ENCODE measurements around the gene RPA3. TPM values are rescaled to one million over a fixed set of nuclear protein-coding genes. Genes with fewer than 3 reads are reported as not detected.
A peak's percentile ranks its signal among the peaks of the same experiment; 100 is the strongest.

Gene RPA3
- total RNA-seq, 1 donor from 2014 or later: 29.3 TPM

DNA sequence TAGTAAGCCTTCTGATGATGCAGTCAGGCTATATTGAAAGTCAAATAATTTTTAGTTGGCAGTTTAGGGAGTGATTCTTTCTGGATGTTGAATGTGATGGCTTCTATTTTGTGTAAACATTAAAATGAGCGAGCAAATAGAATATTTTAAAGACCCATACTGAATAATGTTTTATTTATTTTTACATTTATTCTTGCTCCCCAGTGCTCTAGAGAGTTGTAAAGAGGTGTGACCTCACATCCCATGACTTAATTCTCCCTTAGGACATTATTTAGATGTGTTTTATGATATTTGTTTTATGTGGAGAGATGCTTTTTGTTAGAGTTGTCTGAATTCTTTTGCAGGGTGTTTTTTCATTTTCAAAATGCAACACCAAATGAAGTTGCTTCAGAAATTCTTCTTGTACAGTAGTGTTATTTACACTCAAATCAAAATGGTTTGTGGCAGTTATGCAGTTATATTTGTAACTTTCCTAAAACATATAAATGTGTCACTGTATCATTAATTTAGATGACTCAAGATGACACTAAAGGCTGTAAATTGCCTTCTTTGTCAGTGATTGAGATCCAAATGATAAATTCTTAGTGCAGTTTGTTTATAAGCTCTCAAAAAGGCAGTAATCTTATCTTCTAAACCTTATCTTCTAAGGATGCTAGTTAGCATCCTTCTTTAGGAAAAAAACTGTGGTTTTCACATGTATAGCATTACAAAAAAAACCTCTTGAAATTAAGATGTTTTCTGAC is 65.4 kb downstream of the RPA3 start:
- DNase-seq: no peak

GRCh38 chr7:7651479-7651878 is 66.9 kb downstream of the RPA3 start:
- DNase-seq: no peak

DNA sequence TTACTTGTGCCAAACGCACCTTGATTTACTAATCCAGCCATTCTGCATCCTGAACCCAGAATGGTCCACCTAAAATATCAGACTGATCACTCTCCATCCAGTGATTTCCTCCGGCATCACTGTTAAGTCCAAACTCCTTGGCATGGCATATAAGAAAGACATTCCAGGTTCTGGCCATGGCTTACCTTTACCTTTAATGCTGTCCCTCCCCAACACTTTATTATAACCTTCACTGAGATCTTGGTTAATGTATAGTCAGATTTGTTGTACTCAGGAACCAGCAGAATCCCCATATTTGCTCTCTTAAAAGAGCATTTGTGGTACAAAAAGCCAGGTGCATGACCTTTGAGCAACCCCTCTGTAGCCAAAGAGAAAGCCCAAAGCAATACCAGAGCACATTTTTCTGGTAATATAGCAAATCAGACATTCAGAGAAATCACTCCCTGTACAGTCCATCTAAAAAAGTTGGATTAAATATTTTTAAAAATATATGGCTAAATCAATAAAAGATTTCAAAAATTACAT is 67.7 kb downstream of the RPA3 start:
- DNase-seq: no peak

DNA sequence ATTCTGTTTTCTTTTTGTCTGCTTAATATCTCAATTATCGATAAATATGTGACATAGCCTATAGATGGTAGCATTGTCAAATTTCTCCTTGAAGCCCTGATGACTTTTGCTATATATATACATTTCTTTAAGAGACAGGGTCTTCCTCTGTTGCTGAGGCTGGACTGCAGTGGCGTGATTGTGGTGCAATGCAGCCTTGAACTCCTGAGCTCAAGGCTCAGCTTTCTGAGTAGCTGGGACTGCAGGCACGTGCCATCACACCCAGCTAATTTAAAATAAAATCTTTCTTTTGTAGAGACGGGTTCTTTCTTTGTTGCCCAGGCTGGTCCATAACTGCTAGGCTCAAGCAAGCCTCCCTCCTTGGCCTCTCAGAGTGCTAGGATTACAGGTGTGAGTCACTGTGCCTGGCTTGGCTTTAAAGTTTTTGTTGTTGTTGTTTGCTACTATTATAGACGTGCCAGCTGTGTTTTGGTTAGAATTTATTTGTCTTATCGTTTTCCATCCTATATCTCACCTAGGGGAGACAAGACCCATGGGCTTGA is 70.8 kb downstream of the RPA3 start:
- DNase-seq: no peak

- DNase-seq: no peak
Observed at GRCh38 chr7:7642081-7642480, 76.3 kb downstream of the RPA3 start.

DNA sequence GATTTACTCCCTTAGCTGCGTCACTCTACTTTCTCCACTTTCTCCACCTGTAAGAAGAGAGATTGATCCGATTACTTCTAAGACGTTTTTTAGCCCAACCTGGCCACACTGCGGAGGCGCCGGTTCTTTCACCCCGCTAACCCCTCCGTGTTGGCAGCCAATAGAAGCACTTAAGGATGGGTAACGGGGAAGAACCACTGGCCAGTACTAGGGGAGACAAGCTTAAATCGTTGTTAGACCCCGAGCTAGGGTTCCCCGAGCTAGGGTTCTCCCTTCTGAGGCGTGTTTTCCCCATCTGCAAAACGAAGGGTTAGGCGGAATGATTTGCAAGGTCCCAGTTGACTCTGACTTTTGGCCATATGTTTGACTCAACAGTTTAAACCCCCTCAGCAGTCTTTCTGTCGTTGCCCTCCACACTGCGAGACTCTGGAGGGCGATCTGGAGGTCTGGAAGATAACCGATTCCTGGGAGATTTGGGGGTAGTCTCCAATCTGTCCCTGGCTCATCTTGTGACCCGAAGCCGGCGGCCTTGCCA is 77.2 kb downstream of the RPA3 start:
- DNase-seq: no peak

DNA sequence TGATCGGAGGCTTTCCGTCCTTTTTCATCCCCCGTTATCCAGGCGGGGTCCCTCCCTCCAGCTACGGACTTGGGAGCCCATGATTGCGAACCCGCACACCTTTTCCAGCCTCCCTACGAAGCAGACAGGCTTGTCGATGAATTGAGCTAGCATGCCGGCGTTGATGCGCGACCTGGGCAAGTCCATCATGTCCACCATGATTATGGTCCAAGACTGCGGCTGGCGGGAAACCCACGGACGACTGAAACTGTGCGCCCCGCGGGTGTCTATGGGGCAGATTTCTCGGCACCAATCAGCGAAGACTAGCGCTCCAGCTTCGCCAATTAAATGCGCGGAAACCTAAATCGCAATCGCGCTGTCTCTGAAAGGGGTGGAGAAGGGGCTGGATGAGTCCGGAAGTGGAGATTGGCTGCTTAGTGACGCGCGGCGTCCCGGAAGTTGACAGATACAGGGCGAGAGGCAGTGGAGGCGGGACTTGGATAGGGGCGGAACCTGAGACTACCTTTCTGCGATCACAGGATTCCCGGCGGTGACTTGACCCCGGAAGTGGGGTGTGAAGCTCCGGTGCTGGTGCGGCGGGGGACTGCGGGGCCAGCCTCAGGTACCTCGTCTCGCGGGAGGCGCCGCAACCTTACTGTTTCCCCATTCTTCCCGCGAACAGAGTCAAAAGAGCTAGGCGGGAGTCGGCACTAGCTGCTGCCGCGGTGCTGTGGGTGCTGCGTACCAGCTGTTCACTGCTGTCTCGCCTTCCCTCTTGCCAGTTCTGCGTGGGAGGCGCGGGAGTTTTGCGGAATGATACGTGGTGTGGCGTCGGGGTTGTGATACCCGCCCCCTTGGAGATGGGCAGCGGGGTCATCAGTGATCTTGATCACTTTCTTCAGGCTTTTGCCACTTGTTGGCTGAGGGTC is 77.9 kb downstream of the RPA3 start, which contains the start of gene UMAD1:
TSS of gene UMAD1 (plus strand) at position 532 of the 908 bp plus-strand sequence. CDS start 32,620 bp downstream, outside the sequence.
- DNase-seq: peak; percentile 100

- DNase-seq: peak; percentile 70
Observed at GRCh38 chr7:7639847-7640220, 78.6 kb downstream of the RPA3 start.

DNA sequence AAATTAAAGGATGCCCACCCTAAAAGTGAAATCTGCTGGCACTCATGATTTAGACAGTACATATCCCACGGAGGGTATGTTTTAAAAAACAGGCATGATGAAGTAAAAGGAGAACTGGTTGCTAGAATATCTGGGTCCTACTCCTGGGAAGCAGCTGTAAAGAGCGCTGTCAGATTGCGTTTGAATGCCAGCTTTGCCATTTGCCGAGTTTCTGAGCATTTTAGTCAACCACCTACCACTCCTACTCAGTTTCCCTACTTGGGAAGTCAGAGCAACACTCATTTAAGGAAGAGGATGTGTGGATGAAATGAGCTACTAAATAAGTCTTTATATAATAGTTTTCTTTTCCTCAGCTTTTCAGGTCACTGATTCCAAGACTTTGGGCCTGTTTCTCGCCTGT is 79.0 kb downstream of the RPA3 start:
- DNase-seq: no peak

- no peak for DNase-seq
Observed at GRCh38 chr7:7630626-7631329, 87.6 kb downstream of the RPA3 start.

- no peak for DNase-seq
Observed at GRCh38 chr7:7628476-7628875, 89.9 kb downstream of the RPA3 start.

GRCh38 chr7:7620644-7621210 is 97.7 kb downstream of the RPA3 start:
- DNase-seq: no peak

DNA sequence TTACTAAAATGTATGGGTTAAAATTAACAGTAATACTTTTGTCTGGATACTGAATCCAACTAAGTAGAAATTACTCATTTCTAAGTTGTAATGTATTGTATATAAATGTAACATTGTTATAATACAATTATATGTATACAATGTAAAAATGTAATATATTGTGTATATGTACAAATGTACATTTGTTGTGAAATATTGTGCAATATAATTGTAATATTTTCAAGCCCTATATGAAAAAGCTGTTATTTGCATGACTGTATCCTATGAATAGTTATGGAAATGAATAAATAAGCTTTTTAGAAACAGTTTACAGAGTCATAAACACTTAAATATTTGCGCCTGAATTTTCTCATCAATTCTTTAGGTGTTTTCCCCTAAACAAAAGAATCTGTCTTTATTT is 98.2 kb downstream of the RPA3 start:
- DNase-seq: no peak

DNA sequence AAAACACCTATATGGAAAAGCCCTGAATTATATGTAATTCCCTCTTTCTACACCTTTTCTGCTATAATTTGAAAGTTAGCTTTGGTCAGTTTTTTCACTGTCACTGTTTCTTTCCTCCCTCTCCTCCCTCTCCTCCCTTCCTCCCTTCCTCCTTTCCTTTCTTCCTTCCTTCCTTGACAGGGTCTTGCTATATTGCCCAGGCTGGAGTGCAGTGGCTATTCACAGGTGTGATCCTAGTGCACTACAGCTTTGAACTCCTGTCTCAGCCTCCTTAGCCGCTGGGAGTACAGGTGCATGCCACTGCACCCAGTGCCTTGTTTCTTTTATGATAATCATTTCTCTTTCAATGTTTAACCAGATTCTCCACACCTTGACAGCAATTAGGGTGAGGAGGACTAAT is 100.0 kb downstream of the RPA3 start:
- no peak for DNase-seq

DNA sequence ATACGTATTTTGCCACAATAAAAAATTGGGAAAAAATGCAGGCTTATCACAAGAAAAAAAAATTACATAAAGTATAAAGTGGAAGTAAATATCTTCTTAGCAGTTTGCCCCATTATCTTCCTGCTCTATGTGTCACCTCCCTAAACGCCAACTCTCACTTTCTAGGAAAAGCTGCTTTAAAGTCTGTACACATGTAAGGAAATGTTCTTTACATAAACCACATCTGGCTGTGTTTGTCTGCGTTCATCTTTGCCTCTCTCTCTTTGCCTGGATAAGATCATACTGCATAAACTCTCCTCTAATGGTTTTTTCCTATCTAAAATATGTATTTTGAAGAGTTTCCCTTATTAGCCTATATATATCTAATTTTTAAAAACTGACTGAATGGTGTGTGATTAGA is 100.9 kb downstream of the RPA3 start:
- DNase-seq: no peak

- DNase-seq: no peak
Observed at GRCh38 chr7:7614018-7614741, 104.2 kb downstream of the RPA3 start.

GRCh38 chr7:7613210-7613609 is 105.2 kb downstream of the RPA3 start:
- no peak for DNase-seq

DNA sequence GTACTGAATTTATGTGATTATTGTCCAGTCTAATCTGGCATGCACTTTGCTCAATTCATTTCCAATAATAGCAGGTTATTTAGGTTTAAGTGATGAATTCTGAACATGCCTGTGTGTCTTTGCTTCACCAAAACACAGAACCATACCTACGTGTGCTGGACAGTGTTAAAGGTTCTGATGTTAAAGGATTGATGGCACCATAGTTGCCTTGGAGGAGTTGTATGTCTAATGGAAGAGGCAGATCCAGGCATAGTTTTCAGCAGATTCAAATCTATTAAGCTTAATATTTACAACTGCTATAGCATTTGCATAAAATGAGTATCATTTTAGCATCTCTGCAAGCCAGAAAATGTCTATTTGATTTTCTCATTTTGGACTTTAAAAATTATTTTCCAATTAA is 105.9 kb downstream of the RPA3 start:
- no peak for DNase-seq

DNA sequence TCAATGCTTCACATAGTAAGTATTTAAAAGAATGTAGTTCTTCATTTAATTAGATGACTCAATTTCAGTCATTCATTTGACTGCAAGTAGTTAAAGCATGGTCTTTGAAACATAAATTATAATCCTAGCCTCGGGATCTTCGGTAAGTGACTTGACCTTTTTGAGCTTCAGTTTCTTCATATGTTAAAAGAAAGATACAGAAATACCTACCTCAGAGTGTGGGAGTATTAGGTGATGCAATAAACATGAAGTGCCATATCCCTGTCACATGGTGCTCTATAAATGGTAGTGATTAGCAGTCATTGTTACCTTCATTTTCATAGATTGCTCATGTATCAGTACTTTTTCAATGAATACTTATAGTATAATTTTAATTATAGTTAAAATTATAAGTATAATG is 109.1 kb downstream of the RPA3 start:
- no peak for DNase-seq

GRCh38 chr7:7607010-7607409 is 111.4 kb downstream of the RPA3 start:
- DNase-seq: no peak

GRCh38 chr7:7596176-7596575 is 122.2 kb downstream of the RPA3 start:
- DNase-seq: no peak

All from tongue (tissue), 2 donors.